DND-41 (cell line): Measurements from ENCODE around the gene LMO2.

Experiments
- ATAC-seq: fragments of 200-7000 bp; cut with Tn5 transposase; 3 replicates; pipeline ENCODE4 v1.9.1; 2021; ENCODE audit warnings: low read depth; ENCODE audit not compliant: insufficient read depth
- DNase-seq: peaks from one replicate; pipeline ENCODE4 v3.0.0-alpha.2; 2020
- H2AFZ ChIP-seq: 2 replicates; pipeline ENCODE4 v1.6.0; 2012; ENCODE audit warnings: low read depth, low read length
- H3K27ac ChIP-seq: 2 replicates; pipeline ENCODE4 v1.5.1; 2012; ENCODE audit warnings: low read length, inconsistent platforms
- H3K27me3 ChIP-seq: fragments of 200-600 bp; sonication (generic); 2 replicates; pipeline ENCODE4 v1.6.0; 2012; ENCODE audit warnings: low read length, mild to moderate bottlenecking, inconsistent platforms; ENCODE audit not compliant: insufficient read depth, poor library complexity
- H3K36me3 ChIP-seq: 2 replicates; pipeline ENCODE4 v1.5.1; 2012; ENCODE audit warnings: low read length, inconsistent platforms; ENCODE audit not compliant: insufficient read depth
- H3K4me1 ChIP-seq: 2 replicates; pipeline ENCODE4 v1.5.1; 2012; ENCODE audit warnings: mild to moderate bottlenecking, low read length; ENCODE audit not compliant: insufficient read depth
- H3K4me2 ChIP-seq: 2 replicates; pipeline ENCODE4 v1.6.0; 2012; ENCODE audit warnings: mild to moderate bottlenecking, moderate library complexity, low read length, inconsistent platforms; ENCODE audit not compliant: insufficient read depth
- H3K4me3 ChIP-seq, 2 experiments: fragments of 200-600 bp in 1 of 2; shearing (Covaris generic) in 1 of 2; 2 replicates each; pipeline ENCODE4 v1.5.1; 2012 to 2016; ENCODE audit warnings: inconsistent platforms in 2 of 2, low read length in 2 of 2, mild to moderate bottlenecking in 2 of 2, low read depth in 1 of 2, moderate library complexity in 1 of 2
- H3K79me2 ChIP-seq: 2 replicates; pipeline ENCODE4 v1.6.0; 2012; ENCODE audit warnings: low read length, inconsistent platforms; ENCODE audit not compliant: insufficient read depth
- H3K9ac ChIP-seq: 2 replicates; pipeline ENCODE4 v1.6.0; 2012; ENCODE audit warnings: low read depth, mild to moderate bottlenecking, inconsistent platforms, low read length, moderate library complexity
- H3K9me3 ChIP-seq: 2 replicates; pipeline ENCODE4 v1.5.1; 2012; ENCODE audit warnings: low read length, moderate library complexity, mild to moderate bottlenecking, inconsistent platforms; ENCODE audit not compliant: insufficient read depth, severe bottlenecking
- H4K20me1 ChIP-seq: 2 replicates; pipeline ENCODE4 v1.6.0; 2012; ENCODE audit warnings: low read length; ENCODE audit not compliant: insufficient read depth
- CTCF ChIP-seq: IDR thresholded peaks from 2 replicates; pipeline ENCODE4 v1.5.1; 2012; ENCODE audit warnings: borderline replicate concordance, low read length, moderate library complexity, mild to moderate bottlenecking; ENCODE audit not compliant: poor library complexity, severe bottlenecking; ENCODE audit errors: extremely low read depth
- EZH2 ChIP-seq: IDR thresholded peaks from 3 replicates; pipeline ENCODE4 v1.6.1; 2012; ENCODE audit warnings: borderline replicate concordance, low read depth, mild to moderate bottlenecking, moderate library complexity, low read length, inconsistent platforms; ENCODE audit not compliant: severe bottlenecking

LMO2 gene

GRCh38 chr11:33904102-33904501 lies 12.2 kb upstream of the LMO2 start:
- Histone ChIP-seq H3K27me3 (peaks cover 13% of the 10 kb centered on the region), H3K4me2 (no peak overlapping the region), H3K9me3 (no peaks in the 10 kb centered on the region), H3K4me3 (no peak overlapping the region), H3K9ac (no peak overlapping the region), H3K4me1 (no peaks in the 10 kb centered on the region), H3K79me2 (no peaks in the 10 kb centered on the region), H2AFZ (no peak overlapping the region), H3K36me3 (no peaks in the 10 kb centered on the region), H4K20me1 (no peaks in the 10 kb centered on the region), H3K27ac (no peak overlapping the region)
- TF ChIP-seq CTCF (no peak), EZH2 (no peak)
- DNase-seq = no peak
- ATAC-seq = no peak

DNA sequence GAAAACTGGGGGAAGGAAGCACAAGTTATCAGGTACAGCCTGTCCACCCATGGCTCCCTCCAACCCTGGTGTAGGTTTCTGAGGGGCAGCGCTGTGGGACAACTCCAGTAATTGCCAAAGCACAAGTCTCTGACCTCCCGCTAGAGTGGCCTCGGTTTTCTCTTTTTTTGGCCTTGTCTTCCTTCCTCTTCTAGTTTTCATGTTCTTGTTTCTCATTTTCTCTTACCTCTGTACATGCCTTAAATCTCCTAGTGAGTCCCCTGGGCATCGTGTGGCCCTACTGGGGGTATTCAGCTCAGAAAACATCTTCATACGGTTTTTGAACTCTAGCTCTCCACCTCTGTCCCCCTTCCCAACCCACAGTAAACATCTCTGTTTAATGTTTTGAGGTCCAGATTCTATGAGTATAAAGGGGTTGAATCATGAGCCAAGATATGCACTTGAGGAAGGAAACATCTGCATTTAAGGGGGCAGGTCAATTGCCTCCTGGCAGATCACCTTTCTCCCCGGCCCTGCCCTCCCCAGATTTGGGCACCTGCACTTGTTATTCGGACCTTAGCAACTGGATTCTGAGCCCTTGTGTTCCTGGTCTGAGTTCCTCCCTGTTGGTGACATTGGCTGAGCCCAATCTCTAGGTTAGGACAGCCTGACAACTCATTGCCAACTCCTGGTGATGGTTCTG lies 8.4 kb upstream of the LMO2 start:
- no peak overlapping the region for H3K27ac ChIP-seq
- TF ChIP-seq EZH2 = no peak
- no peak for TF ChIP-seq CTCF
- H3K4me2 ChIP-seq = no peak overlapping the region
- H3K9me3 ChIP-seq = no peaks in the 10 kb centered on the region
- H3K4me3 ChIP-seq = no peak overlapping the region
- H3K36me3 ChIP-seq = no peaks in the 10 kb centered on the region
- ATAC-seq (no peak), DNase-seq (no peak)
- peaks cover 21% of the 10 kb centered on the region for H3K27me3 ChIP-seq
- H4K20me1 ChIP-seq = no peaks in the 10 kb centered on the region
- no peak overlapping the region for H2AFZ ChIP-seq
- H3K79me2 ChIP-seq = no peaks in the 10 kb centered on the region
- H3K4me1 ChIP-seq = no peaks in the 10 kb centered on the region
- no peak overlapping the region for H3K9ac ChIP-seq

- no peaks in the 10 kb centered on the region for H3K79me2 ChIP-seq
- ATAC-seq (no peak), DNase-seq (no peak)
- H2AFZ ChIP-seq = no peak overlapping the region
- no peak overlapping the region for H3K4me3 ChIP-seq
- no peak overlapping the region for H3K4me2 ChIP-seq
- no peaks in the 10 kb centered on the region for H3K36me3 ChIP-seq
- no peaks in the 10 kb centered on the region for H4K20me1 ChIP-seq
- H3K27ac ChIP-seq = no peak overlapping the region
- H3K9me3 ChIP-seq = no peaks in the 10 kb centered on the region
- H3K4me1 ChIP-seq = no peaks in the 10 kb centered on the region; the same call in 1 of the 2 replicates
- no peak overlapping the region for H3K9ac ChIP-seq
- H3K27me3 ChIP-seq = peaks cover 26% of the 10 kb centered on the region
- TF ChIP-seq EZH2 (no peak), CTCF (no peak)
Measured at GRCh38 chr11:33899400-33900037, 7.6 kb upstream of the LMO2 start.
